Esophagus (tissue), 2 donors: Measurements from ENCODE around the gene DNAJB4. TPM values are rescaled to one million over a fixed set of nuclear protein-coding genes. Genes with fewer than 3 reads are reported as not detected.

Experiments
- H3K27ac ChIP-seq, 2 donors: one replicate each; pipeline ENCODE4 v1.5.1; 2013; ENCODE audit warnings: low read depth in 2 of 2, mild to moderate bottlenecking in 2 of 2, inconsistent platforms in 1 of 2, low read length in 1 of 2, moderate library complexity in 1 of 2
- H3K27me3 ChIP-seq, 2 donors: one replicate each; pipeline ENCODE4 v1.6.1; 2013; ENCODE audit warnings: low read length in 2 of 2, control low read depth in 1 of 2, mild to moderate bottlenecking in 1 of 2; ENCODE audit not compliant: insufficient read depth in 2 of 2, control insufficient read depth in 1 of 2
- H3K36me3 ChIP-seq, 2 donors: one replicate each; pipeline ENCODE4 v1.6.1; 2013; ENCODE audit warnings: low read length in 1 of 2; ENCODE audit not compliant: control insufficient read depth in 2 of 2, insufficient read depth in 2 of 2
- H3K4me1 ChIP-seq, 2 donors: one replicate each; pipeline ENCODE4 v1.6.1; 2013; ENCODE audit warnings: low read length in 1 of 2; ENCODE audit not compliant: control insufficient read depth in 2 of 2, insufficient read depth in 2 of 2
- H3K4me3 ChIP-seq, 2 donors: one replicate each; pipeline ENCODE4 v1.5.1; 2013; ENCODE audit warnings: low read length in 2 of 2, mild to moderate bottlenecking in 2 of 2, low read depth in 1 of 2, moderate library complexity in 1 of 2
- H3K9me3 ChIP-seq, 2 donors: one replicate each; pipeline ENCODE4 v1.6.1; 2013; ENCODE audit warnings: mild to moderate bottlenecking in 2 of 2, low read depth in 1 of 2, low read length in 1 of 2, moderate library complexity in 1 of 2; ENCODE audit not compliant: control insufficient read depth in 2 of 2, insufficient read depth in 1 of 2
- WGBS, 2 donors: extraction: QIAGEN DNeasy Blood & Tissue Kit; methylation state at CpG; one replicate each; pipeline ENCODE4 v1.1.7; 2013; 5-methylcytosine and 5-hydroxymethylcytosine counted together
- polyA plus RNA-seq, 2 donors: library from polyadenylated mRNA; stranded (reverse); fragments of 200-250 nt; gene quantifications; one replicate each; pipeline ENCODE4 v1.2.3, GENCODE V29; 2013
- donor health status: healthy with polysubstance abuse.
- donor health status: Bipolar disorder and iron deficiency.

DNAJB4 gene
- polyA plus RNA-seq, 2 donors = 4.9 to 7.7 TPM

DNA sequence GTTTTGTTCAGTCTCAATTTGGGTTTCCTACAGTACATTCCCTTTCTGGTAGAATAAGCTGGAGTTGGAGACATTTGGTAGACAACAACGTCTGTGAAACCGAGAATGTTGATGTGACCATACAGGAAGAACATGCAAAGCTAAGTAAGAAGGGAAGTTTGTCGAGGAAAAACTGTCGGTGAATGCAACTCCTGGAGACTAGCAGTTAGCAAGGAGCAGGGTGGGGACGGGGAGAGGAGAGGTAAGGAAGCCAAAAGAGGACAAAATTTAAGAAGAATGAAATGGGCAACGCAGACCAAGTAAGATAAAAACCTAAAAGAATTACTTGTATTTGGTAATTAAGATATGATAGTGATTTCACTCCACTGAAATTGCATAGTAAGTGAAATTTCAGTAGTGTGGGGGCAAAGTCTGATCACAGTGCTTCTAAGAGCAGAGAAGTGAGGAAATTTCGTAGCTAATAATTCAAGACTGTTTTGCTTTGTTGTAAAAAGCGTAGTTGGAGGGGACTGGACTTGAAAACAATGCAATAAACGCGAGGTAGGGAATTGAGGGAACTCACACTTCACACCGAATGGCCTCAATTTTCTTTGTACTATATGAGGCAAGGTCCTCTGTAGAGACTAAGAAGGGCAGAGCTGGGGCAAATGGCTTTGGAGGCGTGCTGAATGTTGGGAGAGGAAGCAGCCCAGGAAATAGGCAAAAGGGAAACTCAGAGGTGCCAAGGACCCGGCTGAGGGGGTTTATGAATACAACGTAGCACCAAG, 40.2 kb downstream of the DNAJB4 start:
- Histone ChIP-seq H3K9me3 (peaks cover 0 to 2% of the 10 kb centered on the region in 2 donors), H3K36me3 (no peaks in the 10 kb centered on the region), H3K27ac (peak overlapping the region in 1 of 2 donors; percentile 7), H3K4me1 (no peaks in the 10 kb centered on the region), H3K27me3 (no peaks in the 10 kb centered on the region), H3K4me3 (peak overlapping the region in 1 of 2 donors; percentile 49)
- WGBS, 2 donors = 57 to 76% methylated on average over 14 of the region's 14 CpGs

DNA sequence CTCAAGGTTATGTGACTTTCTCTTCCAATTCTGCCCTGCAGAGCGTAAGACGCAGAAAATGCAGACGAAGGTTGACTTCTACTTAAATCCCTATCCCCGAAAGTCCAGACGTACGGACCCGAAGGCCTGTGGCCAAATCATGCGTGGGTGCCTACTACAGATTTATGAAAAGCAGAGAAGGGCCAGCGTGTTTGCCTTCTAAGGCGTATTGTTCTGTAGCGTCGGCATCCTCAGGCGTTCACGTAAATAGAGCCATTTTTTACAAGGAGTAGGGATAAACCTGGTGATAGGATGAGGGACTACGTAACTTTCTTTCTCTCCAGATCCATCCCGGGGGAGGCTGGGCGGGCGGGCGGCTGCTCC, 40.8 kb downstream of the DNAJB4 start:
- whole genome bisulfite sequencing, 2 donors = 34 to 42% methylated on average over 18 to 19 of the region's 19 CpGs
- Histone ChIP-seq H3K9me3 (peaks cover 0 to 2% of the 10 kb centered on the region in 2 donors), H3K27me3 (no peaks in the 10 kb centered on the region), H3K4me1 (no peaks in the 10 kb centered on the region), H3K27ac (peak overlapping the region; percentile 27 to 53), H3K36me3 (no peaks in the 10 kb centered on the region), H3K4me3 (peak overlapping the region; percentile 49 to 71)

DNA sequence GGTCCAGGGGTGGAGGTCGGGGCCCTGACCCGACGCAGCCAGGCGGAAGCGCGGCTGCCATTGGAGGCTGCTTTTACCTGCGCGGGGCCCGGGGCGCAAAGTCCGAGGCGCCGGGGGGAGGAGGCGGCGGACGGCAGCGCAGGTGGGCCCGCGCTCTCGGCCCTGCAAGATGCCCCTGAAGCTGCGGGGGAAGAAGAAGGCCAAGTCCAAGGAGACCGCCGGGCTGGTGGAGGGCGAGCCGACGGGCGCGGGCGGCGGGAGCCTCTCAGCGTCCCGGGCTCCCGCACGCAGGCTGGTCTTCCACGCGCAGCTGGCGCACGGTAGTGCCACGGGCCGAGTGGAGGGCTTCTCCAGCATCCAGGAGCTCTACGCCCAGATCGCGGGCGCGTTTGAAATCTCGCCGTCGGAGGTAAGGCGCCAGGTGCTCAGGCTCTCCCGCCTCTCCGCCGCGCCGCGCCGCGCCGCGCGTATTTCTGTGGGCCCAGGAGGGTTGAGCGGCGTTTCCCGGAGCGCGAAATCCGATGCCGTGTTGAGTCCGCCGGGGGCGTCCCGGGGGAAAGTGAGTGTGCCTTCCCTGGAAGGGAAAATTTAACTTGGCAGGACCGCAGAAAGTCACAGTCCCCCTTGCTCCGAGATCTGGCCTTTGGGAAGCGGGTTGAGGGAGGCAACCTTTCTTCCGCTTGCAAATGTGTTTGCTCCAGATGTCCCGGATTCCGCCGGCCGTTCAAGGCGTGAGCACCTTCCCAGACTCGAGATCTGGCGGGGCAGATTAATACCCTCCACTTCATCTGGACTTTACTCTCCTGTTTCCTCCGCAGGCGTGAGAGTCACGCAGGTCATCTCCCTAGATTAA, 41.4 kb downstream of the DNAJB4 start, which contains the start of gene GIPC2:
TSS of gene GIPC2 (plus strand) at position 41 of the 853 bp plus-strand sequence. CDS start at position 170, 129 bp downstream.
- 4 to 6% methylated on average over 65 to 85 of the region's 85 CpGs for WGBS, 2 donors
- Histone ChIP-seq H3K27me3 (no peaks in the 10 kb centered on the region), H3K27ac (peak within 1 kb of the TSS; percentile 27 to 53), H3K4me3 (peak within 1 kb of the TSS; percentile 49 to 71), H3K36me3 (no peaks in the 10 kb centered on the region), H3K4me1 (no peaks in the 10 kb centered on the region), H3K9me3 (peaks cover 0 to 2% of the 10 kb centered on the region in 2 donors)

DNA sequence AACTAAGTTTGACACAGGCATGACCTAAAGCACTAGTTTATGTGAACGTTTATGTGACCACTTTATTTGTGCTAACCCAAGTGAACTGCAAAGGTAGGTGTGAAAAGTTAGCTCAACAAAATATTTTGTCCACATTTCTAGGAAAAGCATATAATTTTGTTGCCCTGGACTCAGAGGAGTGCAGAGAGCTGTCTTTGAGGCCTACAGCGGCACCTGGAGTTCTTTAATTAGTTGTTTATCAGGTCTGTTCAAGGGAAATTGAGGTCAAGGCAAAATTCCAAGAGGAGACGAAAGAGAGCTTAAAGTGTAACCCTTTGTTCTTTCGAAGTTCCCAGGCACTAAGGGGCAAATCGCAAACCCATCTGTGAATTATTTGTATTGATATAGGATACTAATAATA, 42.4 kb downstream of the DNAJB4 start:
- peak overlapping the region in 1 of 2 donors; percentile 49 for H3K4me3 ChIP-seq
- 46 to 51% methylated on average over 5 of the region's 5 CpGs for WGBS, 2 donors
- no peaks in the 10 kb centered on the region for H3K4me1 ChIP-seq
- no peak overlapping the region for H3K27ac ChIP-seq
- no peaks in the 10 kb centered on the region for H3K36me3 ChIP-seq
- no peaks in the 10 kb centered on the region for H3K9me3 ChIP-seq
- H3K27me3 ChIP-seq = no peaks in the 10 kb centered on the region

DNA sequence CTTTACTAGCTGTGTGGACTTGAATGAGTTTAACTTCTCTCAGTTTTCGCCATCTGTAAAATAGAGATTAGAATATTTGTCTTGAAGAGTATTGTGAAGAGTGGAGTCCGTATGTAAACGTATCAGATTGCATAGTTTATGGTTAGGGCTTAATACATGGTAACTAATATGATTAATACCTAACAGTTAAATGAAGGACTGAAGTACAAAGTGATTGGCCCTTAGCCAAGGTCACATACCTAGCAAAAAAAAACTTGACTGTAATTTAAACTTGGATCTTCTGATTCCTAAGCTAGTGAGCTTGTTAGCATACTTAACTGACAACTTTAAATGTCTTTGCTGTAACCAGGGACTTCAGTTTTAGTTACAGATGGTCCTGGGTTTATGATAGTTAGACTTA, 42.9 kb downstream of the DNAJB4 start:
- 45 to 78% methylated on average over 3 of the region's 3 CpGs for WGBS, 2 donors
- no peaks in the 10 kb centered on the region for H3K36me3 ChIP-seq
- H3K4me1 ChIP-seq = no peaks in the 10 kb centered on the region
- no peaks in the 10 kb centered on the region for H3K9me3 ChIP-seq
- no peak overlapping the region for H3K4me3 ChIP-seq
- H3K27me3 ChIP-seq = no peaks in the 10 kb centered on the region
- no peak overlapping the region for H3K27ac ChIP-seq

DNA sequence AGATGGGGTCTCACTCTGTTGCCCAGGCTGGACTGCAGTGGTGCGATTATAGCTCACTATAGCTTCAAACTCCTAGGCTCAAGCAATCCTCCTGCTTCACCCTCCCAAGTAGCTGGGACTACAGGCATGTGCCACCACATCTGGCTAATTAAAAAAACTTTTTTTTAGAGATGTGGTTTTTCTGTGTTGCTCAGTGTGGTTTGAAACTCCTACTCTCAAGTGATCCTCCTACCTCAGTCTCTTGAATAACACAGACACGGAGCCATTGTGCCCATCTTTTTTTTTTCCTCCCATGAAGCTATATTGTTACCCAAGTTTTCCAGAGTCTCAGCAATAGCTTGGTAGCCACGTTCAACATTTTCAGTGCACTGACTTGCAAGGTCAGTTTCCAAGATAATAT, 43.7 kb downstream of the DNAJB4 start:
- Histone ChIP-seq H3K27ac (no peak overlapping the region), H3K36me3 (no peaks in the 10 kb centered on the region), H3K27me3 (no peaks in the 10 kb centered on the region), H3K4me1 (no peaks in the 10 kb centered on the region), H3K9me3 (no peaks in the 10 kb centered on the region), H3K4me3 (no peak overlapping the region)
- WGBS, 2 donors = 70 to 86% methylated on average over 3 of the region's 3 CpGs

DNA sequence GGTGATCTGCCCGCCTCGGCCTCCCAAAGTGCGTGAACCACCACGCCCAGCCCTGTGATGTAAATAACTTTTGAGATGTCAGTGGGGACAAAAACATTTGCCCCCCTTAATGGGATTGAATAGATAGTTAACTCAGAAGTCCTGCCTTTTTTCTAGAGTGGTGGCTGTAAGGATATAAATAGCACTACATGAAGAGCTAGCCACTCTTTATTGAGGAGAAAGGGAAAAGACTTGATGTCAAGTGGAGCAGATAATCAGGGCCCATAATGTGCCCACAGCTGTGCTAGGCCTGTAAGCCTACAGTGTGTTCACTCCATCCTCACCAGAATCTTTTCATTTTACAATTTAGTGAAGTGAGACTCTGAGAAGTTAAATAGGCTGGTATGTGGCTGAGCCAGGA, 44.7 kb downstream of the DNAJB4 start:
- H3K27ac ChIP-seq = no peak overlapping the region
- H3K4me1 ChIP-seq = no peaks in the 10 kb centered on the region
- no peaks in the 10 kb centered on the region for H3K9me3 ChIP-seq
- no peaks in the 10 kb centered on the region for H3K27me3 ChIP-seq
- no peak overlapping the region for H3K4me3 ChIP-seq
- no peaks in the 10 kb centered on the region for H3K36me3 ChIP-seq
- WGBS, 2 donors = 94 to 96% methylated on average over 4 of the region's 4 CpGs

DNA sequence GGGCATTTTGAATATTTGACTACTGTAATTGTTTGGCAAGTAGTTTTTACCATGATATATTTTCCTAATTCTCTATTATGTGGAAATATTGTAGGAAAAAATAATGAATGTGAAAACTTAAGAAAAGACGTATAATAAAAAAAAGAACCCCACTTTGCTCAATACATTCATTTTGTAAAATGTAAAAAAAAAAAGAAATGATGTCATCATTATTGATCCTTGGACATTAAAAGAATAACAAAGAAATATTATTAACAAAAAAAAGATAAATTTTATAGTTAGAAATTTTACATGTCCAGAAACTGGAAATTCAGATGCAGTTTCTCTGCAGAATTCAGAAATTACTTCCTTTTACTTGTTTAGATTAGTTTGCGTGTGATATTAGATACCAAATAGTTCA, 46.3 kb downstream of the DNAJB4 start:
- Histone ChIP-seq H3K27me3 (no peaks in the 10 kb centered on the region), H3K4me1 (no peaks in the 10 kb centered on the region), H3K36me3 (no peaks in the 10 kb centered on the region), H3K4me3 (no peak overlapping the region), H3K9me3 (no peaks in the 10 kb centered on the region), H3K27ac (no peak overlapping the region)
- WGBS, 2 donors = 92 to 97% methylated on average over 2 of the region's 2 CpGs

DNA sequence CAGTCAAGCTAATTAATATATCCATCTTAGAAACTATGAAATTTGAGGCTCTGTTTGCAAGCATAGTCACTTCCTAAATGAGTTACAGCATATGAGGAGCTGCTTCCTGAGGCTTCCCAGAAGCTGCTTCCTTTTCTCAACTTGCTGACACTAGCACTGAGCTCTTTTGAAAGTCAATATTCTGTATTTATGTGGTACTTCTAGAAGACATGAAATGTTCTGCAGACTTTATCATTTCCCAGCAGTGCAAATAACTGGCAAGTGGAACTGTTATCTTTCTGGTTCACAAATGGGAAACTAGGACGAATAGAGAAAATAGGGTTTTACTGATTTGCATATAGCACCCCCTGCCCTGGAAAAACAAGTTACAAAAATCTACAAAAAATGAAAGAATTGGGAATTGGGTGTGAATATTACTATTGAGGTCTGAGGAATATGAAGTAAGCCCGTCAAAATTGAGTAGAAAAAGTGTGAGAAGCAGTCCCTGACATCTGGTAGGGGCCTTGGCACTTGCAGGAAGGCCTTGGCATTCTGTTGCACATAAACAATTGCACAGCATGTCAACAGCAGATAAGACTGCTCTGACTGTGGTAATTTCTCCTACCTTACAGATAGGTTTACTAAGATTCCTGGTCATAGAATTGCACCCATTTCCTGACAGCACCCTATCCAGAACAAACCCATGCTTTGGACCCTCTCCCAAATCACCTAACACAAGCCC, 48.1 kb downstream of the DNAJB4 start:
- Histone ChIP-seq H3K27me3 (no peaks in the 10 kb centered on the region), H3K27ac (no peak overlapping the region), H3K4me3 (no peak overlapping the region), H3K4me1 (no peaks in the 10 kb centered on the region), H3K36me3 (no peaks in the 10 kb centered on the region), H3K9me3 (no peaks in the 10 kb centered on the region)
- WGBS, 2 donors = 68 to 72% methylated on average over 2 of the region's 2 CpGs
